Activated CD4-positive, alpha-beta T cell treated with anti-CD3 and anti-CD28 coated beads for 24 hours (primary cell): ENCODE results near the gene SLC35D2.

Experiments
- DNase-seq, 2 donors: peaks; one replicate each; pipeline ENCODE4 v3.0.0-alpha.2; 2020; ENCODE audit warnings: low read depth in 2 of 2

SLC35D2 gene

GRCh38 chr9:96383165-96383942, at the start of gene SLC35D2:
TSS of gene SLC35D2 (minus strand) at chr9:96383711. CDS start at chr9:96383634, 77 bp downstream.
- DNase-seq = no peak

GRCh38 chr9:96430377-96430776, 46.9 kb upstream of the SLC35D2 start:
- no peak for DNase-seq

- no peak for DNase-seq
Observed at GRCh38 chr9:96429732-96430131, 46.2 kb upstream of the SLC35D2 start.

DNA sequence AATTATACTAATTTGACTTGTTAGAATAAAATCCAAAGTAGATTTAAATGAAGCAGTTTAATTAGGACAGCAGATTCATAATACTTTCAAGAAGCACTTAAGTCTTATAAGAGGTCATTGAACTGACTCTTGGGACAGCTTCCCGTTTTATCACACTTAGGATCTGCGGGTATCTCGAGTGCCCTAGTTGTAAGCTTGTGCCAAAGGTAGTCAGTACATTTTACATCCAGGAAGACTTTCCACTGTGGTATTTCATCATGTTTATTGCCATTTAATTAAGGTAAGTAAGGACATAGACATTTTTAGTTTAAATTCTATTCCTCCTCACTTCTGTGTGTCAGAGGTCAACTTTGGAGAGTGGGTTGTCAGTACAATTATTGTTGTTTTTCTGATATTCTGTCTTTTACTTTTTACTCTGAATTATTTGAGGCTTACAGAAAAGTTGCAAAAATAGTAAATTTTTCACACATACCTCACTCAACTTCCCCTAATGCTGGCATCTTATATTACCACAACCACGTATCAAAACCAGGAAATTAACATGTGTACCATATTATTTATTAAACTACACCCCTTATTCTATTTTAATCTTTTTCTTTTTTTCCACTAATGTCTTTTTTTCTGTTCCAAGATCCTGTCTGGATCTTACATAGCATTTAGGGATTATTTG, 42.1 kb upstream of the SLC35D2 start:
- no peak for DNase-seq

DNA sequence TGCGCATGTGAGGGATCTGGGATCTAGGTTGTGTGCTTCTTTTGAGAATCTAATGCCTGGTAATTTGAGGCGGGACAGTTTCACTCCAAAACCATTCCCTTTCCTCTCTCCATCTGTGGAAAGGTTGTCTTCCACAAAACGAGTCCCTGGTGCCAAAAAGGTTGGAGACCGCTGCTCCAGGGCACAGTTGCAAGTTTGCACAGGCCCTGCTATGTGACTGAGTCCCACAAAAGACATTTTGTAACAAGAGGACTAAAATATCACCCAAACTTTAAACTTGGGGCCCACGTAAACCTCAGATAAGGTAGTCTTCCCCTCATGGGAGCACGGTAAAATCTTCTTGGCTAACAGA, 40.5 kb upstream of the SLC35D2 start:
- no peak for DNase-seq

- DNase-seq = no peak
Observed at GRCh38 chr9:96423322-96423984, 39.9 kb upstream of the SLC35D2 start.

- DNase-seq = no peak
Observed at GRCh38 chr9:96420468-96421219, 37.1 kb upstream of the SLC35D2 start.

DNA sequence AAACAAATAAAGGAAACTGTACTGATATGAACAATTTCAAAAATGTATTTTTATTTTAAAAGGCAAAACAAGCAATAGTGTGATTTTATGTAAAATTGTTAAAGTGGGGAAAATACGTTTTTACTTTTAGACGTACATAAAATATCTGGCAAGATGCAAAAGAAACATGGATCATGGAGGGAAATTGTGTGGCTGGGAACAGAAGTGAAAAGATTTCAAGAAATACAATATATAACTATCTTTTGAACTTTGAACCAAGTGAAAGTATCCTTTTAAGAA, 36.1 kb upstream of the SLC35D2 start:
- DNase-seq = no peak

DNA sequence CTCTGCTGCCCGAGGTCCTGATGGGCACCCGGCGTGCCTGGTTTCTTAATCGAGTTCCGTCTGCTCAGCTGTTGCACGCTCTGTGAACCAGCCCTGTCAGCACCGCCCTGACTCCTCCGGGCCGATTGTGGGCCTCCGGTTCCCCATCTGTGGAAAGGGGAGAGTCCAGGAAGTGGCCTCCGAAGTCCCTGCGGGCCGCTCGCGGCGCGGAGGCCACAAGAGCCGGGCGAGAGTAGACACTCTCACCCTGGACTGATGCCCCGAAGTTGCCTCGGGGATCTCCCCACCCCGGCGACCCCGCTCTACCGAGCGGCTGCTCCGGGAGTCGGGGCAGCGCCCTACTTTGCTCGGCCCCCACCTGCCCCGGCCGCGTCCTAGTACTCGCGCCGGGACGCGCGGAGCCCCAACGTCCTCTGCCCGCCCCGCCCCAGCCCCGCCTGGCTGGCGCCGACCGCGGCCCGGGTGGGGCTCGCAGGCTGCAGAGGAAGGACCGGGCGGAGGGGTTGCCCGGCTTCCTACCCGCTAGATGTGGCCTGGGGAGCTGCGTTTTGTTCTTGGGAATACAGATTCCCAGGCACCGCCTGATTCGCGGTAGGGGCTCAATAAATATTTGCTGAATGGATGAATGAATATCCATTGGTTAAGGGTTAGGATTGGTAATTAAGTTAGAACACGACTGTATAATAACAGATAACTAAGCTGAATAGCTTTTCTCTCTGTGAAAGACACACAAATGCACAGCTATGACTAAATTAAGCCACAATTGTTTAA, 35.6 kb upstream of the SLC35D2 start:
- peak in 1 of 2 donors; percentile 48 for DNase-seq

- peak; percentile 84 to 92 for DNase-seq
Observed at GRCh38 chr9:96418083-96418919, 34.8 kb upstream of the SLC35D2 start, which contains the start of gene ZNF367. TSS of gene ZNF367 (minus strand) at chr9:96418370. CDS start at chr9:96418032, 338 bp downstream.

GRCh38 chr9:96417661-96418082, 34.2 kb upstream of the SLC35D2 start:
- peak in 1 of 2 donors; percentile 10 for DNase-seq

DNA sequence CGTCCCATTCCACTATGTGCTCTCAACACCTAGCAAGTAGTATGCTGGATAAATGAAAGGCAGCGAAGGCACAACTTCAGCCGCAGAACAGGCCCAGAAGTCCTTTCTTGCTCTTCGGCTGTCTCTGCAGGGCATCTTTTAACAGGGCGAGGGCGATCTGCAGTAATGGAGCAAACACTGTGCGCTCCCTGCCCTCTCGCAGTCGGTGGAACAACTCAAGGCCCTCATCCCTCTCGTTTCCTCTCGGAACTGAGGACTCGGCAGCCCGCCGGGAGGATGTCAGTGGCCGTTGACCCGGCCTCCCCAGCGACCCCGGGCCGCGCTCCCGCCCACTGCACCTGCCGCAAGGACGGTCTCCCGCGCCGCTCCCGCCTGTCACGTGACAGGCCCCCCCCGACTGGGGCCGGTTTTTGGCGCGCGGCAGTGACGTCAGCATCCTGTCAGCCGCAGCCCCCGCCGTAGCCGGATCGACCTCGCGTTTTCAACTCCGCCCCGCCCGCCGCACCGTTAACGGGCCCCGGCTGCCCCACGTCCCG, 33.6 kb upstream of the SLC35D2 start:
- DNase-seq = peak; percentile 83 to 88

DNA sequence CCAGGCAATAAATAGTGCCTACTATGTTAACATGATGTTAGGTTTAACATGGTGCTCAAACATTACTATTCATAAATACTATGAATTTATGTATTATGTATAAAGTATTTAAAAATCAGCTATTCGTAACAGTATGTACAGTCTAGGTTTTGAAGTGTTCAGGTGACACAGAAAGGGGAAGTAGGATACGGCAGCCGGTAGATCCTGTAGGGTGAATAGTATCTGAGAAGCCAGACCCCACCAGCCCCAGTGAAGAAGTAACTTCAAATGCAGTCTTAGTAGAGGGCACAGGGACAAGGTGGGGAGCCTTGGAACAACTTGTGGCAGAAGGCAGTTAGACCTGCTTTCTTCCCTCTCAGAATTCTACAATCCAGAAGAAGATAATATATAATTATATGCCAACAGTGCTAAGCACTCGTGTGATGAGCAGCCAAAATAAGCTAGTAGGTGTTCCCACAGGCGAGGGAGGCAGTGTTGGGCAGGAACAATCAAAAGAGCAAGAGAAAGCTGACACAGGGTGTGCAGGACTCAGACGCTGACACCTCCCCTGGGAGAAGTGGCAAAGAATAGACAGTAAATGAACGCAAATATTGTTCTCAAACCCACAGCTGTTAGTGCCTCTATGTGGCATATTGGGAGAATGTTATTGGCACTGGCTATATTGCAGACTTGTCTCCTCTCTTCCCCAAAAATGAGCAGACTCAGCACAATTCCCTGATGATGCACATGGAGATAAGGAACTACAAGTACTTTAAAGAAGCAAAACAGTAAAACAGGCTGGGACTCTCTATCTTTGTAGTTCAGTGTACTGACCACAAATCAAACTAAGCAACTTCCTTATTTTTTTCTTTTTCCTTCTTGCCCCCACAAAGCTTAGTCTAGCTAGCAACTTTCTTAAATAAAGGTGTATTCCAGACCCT, 30.1 kb upstream of the SLC35D2 start:
- DNase-seq = no peak

GRCh38 chr9:96412174-96412913, 28.8 kb upstream of the SLC35D2 start:
- DNase-seq = no peak

DNA sequence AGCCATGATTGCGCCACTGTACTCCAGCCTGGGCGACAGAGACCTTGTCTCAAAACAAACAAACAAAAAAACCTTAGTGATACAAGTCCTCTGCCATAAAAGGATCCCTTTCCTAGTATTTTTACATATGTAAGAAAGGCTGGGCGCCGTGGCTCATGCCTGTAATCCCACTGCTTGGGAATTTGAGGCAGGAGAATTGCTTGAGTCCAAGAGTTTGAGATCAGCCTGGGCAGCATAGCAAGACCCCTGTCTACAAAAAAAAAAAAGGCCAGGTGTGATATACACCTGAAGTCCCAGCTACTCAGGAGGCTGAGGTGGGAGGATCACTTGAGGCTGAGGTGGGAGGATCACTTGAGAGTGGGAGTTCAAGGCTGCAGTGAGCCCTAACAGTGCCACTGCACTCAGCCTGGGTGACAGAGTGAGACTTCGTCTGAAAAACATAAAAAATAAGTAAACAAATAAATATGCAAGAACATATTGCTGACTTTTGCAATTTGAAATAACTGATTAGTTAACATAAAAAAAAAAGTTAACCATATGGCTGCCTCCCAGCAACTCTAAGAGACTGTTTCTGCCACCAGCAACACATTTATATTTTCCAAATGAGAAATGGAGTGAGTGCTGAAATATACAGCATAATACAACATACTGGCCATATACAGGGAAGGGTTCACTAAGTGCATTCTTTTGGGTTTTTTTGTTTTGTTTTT, 27.8 kb upstream of the SLC35D2 start:
- no peak for DNase-seq

DNA sequence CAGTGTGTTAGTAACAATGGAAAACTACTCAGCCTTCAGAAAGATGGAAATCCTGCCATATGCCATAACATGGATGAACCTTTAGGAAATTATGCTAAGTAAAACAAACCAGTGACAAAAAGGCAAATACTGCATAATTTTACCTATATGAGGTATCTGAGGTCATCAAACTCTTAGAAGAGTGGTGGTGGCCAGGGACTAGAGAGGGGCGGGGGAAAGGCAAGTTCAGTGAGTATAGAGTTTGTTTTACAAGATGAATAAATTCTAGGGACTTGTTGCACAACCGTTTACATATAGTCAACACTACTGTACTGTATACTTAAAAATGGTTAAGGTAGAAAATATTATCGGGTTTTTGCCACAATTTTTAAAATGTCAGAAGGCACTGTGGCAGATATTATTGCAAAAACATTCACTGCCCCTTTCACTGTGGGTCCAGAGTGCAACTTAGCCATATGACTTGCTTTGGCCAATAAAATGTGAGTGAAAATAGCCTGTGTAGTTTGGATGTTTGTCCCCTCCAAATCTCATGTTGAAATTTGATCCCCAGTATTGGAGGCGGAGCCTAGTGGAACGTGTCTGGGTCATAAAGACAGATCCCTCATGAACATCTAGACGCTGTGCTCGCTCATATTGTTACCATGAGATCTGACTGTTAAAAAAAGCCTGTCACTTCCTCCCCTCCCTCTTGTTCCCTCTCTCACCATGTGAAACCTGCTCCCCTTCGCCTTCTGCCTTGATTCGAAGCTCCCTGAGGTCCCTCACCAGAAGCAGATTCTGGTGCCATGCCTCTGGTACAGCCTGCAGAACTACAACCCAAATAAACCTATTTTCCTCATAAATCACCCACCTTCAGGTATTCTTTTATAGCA, 25.1 kb upstream of the SLC35D2 start:
- no peak for DNase-seq
